Measurements from ENCODE around the gene OR2F2.

DNA sequence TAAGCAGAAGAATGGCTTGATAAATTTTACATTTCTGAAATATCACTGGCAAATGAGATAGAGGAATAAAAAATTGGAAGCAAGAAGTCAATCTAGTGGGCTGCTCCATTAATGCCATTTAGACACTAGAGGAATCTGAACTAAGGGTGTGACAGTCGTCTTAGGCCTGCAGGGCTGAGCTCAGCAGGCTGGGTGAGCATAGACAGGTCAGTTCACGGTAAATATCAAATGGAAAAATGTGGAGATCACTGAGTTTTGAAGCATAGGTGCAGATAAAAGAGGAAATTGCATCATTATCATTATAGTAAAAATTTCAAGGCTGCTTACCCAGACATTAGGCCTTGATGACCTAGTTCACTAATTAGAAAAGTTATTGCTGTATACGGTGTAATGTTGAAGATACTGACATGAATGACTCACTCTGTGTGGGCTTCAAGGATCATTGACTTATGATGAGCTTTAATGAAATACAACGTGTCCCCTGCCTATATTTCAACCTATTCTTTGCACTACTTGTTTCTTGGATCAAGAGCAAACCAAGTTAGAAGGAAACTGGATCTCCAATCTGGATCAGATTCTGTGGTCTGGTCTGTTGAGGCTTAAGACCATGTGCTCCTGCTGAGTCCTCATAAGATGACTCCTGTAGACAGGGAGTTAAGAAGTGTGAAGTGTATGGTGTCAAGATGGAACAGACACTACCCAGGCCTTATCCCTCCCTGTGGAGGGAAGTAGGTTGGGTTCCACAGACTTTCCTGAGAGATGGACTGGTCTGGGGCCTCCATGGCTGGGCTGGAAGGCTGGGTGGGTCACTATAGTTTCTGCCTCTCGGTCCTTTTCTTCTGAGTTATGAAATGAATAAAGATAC, 3.6 kb downstream of the OR2F2 start:
- TF ChIP-seq, protein P1, sequence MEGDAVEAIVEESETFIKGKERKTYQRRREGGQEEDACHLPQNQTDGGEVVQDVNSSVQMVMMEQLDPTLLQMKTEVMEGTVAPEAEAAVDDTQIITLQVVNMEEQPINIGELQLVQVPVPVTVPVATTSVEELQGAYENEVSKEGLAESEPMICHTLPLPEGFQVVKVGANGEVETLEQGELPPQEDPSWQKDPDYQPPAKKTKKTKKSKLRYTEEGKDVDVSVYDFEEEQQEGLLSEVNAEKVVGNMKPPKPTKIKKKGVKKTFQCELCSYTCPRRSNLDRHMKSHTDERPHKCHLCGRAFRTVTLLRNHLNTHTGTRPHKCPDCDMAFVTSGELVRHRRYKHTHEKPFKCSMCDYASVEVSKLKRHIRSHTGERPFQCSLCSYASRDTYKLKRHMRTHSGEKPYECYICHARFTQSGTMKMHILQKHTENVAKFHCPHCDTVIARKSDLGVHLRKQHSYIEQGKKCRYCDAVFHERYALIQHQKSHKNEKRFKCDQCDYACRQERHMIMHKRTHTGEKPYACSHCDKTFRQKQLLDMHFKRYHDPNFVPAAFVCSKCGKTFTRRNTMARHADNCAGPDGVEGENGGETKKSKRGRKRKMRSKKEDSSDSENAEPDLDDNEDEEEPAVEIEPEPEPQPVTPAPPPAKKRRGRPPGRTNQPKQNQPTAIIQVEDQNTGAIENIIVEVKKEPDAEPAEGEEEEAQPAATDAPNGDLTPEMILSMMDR (IDR thresholded peaks at IDR 0.05), result no peak
- no peak for TF ChIP-seq POLR2A (IDR thresholded peaks at IDR 0.05)

Measured in stomach (tissue), 4 donors.